Measurements from ENCODE around the gene SPAG6. TPM values are rescaled to one million over a fixed set of nuclear protein-coding genes. Genes with fewer than 3 reads are reported as not detected.

Gene SPAG6
- not detected in 2 replicates for total RNA-seq

DNA sequence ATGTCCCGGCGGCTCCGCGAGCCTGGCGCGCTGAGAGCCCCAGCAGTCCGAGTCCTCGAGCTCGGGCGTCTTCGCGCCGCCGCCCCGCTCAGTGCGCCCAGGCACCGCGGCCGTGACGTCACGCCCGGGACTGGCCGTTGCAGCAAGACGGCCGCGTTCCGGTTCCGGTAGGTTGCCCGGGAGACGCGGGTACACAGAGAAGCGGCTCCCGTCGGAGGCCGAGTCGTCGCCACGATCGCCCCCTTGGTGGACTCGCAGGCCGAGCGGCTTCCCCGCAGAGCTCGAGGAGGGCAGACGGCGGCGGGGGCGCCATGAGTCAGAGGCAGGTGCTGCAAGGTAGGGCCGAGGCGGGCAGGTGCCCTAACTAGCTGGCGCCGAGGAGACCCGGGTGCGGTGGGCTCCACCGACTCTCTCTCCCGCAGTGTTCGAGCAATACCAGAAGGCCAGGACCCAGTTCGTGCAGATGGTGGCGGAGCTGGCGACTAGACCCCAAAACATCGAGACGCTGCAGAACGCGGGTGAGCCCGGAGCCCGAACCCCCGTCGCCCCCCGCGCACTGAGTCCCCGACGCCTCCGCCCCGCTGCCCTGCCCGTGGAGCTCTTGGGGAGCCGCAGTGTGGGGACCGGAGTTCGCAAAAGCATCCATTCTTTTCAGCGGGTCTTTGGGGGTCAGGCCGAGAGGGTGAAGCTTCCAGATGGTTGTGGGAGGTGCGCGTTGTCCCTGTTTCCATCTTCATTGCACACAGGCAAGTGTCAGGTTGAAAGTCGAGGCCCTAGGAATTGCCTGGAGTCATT is at the start of gene SPAG6:
Gene SPAG6, plus strand, starts transcription at position 196 of the 795 bp plus-strand sequence. Its CDS starts 116 bp downstream, at position 312.

DNA sequence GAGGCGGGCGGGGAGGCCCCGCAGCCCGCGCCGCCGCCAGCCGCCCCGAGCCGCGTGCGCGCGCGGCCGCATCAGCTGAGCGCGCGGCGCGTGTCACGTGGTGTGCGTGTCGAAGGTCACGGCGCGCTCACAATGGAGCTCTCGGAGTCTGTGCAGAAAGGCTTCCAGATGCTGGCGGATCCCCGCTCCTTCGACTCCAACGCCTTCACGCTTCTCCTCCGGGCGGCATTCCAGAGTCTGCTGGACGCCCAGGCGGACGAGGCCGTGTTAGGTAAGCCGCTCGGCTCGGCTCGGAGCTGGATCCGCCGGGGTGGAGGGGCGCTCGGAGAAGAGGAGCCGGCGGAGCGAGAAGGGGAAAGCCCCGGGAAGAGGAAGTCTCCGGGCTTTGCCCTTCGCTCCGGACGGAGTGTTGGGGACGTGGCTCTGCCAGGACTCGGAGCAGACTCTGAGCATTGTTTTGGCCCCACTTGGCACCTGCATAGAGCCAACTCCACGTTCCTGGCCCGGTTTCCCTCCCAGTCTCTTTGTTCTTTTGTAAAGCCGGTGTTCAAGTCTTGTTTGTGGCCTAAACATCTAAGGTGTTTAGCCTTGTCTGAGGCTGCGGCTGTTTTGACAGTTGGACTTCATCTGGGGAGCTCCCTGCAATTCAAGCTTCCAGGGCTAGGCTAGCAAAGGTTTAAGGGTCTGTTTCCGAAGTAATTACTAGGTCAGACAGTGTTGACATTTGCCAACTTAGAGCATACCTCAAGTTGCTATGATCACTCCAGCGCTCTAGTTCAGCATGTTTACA is 28.8 kb upstream of the SPAG6 start, which contains the start of gene COMMD3:
Gene COMMD3, plus strand, starts transcription at position 103 of the 790 bp plus-strand sequence. Its CDS starts 30 bp downstream, at position 133.

DNA sequence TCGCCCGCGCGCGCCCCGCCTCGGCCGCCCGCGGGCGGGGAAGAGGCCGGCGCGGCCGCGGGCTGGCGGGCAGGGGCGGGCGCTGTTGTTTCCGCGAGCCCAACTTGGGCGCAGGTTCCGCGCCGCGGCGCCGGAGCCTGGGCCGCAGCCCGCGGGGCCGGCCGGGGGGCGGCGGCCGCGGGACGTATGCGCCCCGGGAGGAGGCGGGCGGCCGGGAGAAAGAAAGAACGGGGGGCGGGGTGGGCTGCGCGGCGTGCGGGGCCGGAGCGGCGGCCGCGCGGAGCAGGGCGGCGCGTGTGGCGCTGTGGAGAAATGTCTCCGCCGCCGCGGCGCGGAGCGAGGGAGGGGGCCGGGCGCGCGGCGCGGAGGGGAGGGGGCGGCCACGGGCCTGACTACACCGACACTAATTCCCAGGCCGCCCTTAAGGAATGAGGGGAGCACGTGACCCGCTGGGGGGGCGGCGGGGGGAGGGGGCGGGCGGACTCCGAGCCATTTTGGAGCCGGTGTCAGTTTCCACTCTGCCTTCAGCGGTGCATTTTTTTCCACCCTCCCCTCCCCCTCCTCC is 24.6 kb upstream of the SPAG6 start, which contains the start of gene BMI1:
Gene BMI1, plus strand, starts transcription at position 509 of the 565 bp plus-strand sequence. CDS start 5,351 bp downstream, outside the sequence.

Small RNA genes lying within 50 kb of the gene (small RNA-seq; reads per million reads assigned to genes)
- not detected for gene AL158211.3

Other genes starting within 250 kb of the SPAG6 start
- gene EBLN1, start 127.5 kb upstream of the SPAG6 start, total RNA-seq: not detected in 2 replicates
- gene COMMD3, start 29.1 kb upstream of the SPAG6 start, total RNA-seq: 33.0 and 35.5 TPM in 2 replicates
- 33.6 and 45.4 TPM in 2 replicates for gene BMI1, start 24.4 kb upstream of the SPAG6 start, total RNA-seq